Nephron progenitor cell (in vitro differentiated cells): Measurements from ENCODE around the gene HS6ST2.

Source experiments
- DNase-seq: peaks from one replicate; pipeline ENCODE4 v3.0.0; 2021
- H3K27ac Mint-ChIP-seq: 2 replicates; pipeline ENCODE4 v1.8.0; 2021; ENCODE audit warnings: mild to moderate bottlenecking, moderate library complexity, mixed read lengths
- H3K27me3 Mint-ChIP-seq: 2 replicates; pipeline ENCODE4 v1.8.0; 2021; ENCODE audit warnings: mild to moderate bottlenecking, low read depth, mixed read lengths; ENCODE audit not compliant: poor library complexity
- H3K36me3 Mint-ChIP-seq: 2 replicates; pipeline ENCODE4 v1.8.0; 2021; ENCODE audit warnings: low read depth, mixed read lengths
- H3K4me1 Mint-ChIP-seq: 2 replicates; pipeline ENCODE4 v1.8.0; 2021; ENCODE audit warnings: mixed read lengths
- H3K4me3 Mint-ChIP-seq: 2 replicates; pipeline ENCODE4 v1.8.0; 2021; ENCODE audit warnings: mild to moderate bottlenecking, moderate library complexity, mixed read lengths
- H3K9me3 Mint-ChIP-seq: 2 replicates; pipeline ENCODE4 v1.8.0; 2021; ENCODE audit warnings: mild to moderate bottlenecking, moderate library complexity, mixed read lengths
- TF ChIP-seq, protein P1 (sequence below): fragments of 200-600 bp; sonication (generic); IDR thresholded peaks from 2 replicates; pipeline ENCODE4 v1.5.0; 2021; ENCODE audit warnings: antibody characterized with exemption

Gene HS6ST2

DNA sequence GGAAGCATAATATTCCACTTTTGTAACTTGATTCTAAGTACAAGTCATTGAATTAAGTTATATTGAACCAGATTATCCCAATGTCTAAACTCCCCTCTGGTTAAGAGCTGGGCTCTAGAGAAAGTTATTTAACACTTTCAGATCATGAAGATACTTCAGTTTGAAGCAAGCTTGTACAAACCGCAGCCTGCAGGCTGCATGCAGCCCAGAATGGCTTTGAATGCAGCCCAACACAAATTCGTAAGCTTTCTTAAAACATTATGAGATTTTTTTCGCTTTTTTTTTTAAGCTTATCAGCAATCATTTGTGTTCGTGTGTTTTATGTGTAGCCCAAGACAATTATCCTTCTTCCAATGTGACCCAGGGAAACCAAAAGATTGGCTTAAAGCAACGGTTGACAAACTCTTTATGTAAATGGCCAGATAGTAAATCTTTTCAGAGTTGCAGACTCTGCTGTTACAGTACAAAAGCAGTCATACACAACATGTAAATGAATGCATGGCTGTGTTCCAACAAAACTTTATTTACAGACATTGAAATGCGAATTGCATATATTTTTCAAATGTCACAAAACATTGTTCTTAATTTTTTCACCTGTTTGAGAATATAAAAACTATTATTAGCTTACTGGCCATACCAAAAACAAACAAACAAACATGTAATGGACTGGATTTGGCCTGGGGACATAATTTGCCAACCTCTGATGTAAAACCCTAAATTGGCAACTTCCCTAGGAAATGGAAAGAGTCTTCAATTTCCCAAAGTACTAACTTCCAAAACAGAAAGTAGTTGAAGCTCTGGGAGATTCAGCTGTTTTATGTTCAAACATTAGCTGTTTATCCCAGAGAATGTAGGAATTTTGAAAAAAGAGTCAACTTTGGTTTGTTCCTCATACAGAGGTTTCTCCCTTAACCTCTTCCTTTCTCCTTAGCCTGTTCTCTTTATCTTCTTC is 268.5 kb downstream of the HS6ST2 start:
- H3K36me3 Mint-ChIP-seq, result no peaks in the 10 kb centered on the region
- TF ChIP-seq, protein P1, sequence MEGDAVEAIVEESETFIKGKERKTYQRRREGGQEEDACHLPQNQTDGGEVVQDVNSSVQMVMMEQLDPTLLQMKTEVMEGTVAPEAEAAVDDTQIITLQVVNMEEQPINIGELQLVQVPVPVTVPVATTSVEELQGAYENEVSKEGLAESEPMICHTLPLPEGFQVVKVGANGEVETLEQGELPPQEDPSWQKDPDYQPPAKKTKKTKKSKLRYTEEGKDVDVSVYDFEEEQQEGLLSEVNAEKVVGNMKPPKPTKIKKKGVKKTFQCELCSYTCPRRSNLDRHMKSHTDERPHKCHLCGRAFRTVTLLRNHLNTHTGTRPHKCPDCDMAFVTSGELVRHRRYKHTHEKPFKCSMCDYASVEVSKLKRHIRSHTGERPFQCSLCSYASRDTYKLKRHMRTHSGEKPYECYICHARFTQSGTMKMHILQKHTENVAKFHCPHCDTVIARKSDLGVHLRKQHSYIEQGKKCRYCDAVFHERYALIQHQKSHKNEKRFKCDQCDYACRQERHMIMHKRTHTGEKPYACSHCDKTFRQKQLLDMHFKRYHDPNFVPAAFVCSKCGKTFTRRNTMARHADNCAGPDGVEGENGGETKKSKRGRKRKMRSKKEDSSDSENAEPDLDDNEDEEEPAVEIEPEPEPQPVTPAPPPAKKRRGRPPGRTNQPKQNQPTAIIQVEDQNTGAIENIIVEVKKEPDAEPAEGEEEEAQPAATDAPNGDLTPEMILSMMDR, result no peak
- no peaks in the 10 kb centered on the region for H3K9me3 Mint-ChIP-seq
- H3K27ac Mint-ChIP-seq, result no peak overlapping the region
- H3K4me1 Mint-ChIP-seq, result peaks cover 28% of the 10 kb centered on the region
- DNase-seq, result no peak
- no peak overlapping the region for H3K4me3 Mint-ChIP-seq
- peaks cover 4% of the 10 kb centered on the region for H3K27me3 Mint-ChIP-seq

DNA sequence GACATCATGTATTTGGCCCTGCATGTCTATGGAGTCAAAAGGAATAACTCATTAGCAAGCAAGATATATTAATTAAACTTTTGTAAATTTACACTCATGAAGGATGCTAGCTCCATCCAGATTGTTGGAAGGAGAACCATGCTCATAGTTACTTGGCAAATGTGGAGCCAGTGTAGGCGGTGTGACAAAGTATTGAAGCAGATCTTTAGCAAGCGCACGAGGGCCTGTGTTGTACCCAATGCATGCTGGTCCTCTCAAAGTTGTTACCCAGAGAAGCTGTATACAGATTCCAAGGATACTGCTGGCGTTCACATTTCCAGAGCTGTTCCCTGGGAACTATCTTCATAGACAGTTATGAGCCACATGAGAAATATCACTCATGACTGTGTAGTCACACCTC is 273.2 kb downstream of the HS6ST2 start:
- Mint-ChIP-seq H3K4me1 (peaks cover 15% of the 10 kb centered on the region), H3K27me3 (peaks cover 10% of the 10 kb centered on the region), H3K36me3 (peaks cover 3% of the 10 kb centered on the region), H3K9me3 (peaks cover 3% of the 10 kb centered on the region), H3K4me3 (no peak overlapping the region), H3K27ac (no peak overlapping the region)
- no peak for DNase-seq
- TF ChIP-seq, protein P1, result no peak

DNA sequence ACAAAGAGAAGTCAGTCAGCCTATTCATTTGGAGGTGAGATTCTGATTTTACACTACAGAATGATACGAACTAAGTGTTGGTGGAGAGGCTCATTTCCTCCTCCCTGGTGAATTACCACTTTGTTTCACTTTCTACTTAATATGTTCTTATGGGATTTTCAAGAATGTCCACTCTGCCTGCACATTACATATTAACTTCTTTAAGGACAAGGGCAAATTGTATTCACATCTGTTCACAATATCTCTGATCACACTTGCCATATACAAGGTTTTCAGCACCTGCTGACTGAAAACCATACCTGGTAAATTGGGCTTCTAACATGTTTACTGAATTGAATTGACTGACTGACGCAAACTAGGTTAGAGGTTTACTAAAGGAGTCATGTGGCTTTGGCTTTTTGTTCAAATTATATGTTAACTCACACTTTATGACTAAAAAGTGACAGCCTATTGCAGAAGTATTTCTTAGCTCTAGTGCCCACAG is 281.2 kb downstream of the HS6ST2 start:
- peaks cover 18% of the 10 kb centered on the region for H3K9me3 Mint-ChIP-seq
- peaks cover 8% of the 10 kb centered on the region for H3K4me1 Mint-ChIP-seq
- H3K27me3 Mint-ChIP-seq, result peaks cover 9% of the 10 kb centered on the region
- no peak overlapping the region for H3K27ac Mint-ChIP-seq
- peaks cover 17% of the 10 kb centered on the region for H3K36me3 Mint-ChIP-seq
- TF ChIP-seq, protein P1, result no peak
- H3K4me3 Mint-ChIP-seq, result no peak overlapping the region
- DNase-seq, result no peak

DNA sequence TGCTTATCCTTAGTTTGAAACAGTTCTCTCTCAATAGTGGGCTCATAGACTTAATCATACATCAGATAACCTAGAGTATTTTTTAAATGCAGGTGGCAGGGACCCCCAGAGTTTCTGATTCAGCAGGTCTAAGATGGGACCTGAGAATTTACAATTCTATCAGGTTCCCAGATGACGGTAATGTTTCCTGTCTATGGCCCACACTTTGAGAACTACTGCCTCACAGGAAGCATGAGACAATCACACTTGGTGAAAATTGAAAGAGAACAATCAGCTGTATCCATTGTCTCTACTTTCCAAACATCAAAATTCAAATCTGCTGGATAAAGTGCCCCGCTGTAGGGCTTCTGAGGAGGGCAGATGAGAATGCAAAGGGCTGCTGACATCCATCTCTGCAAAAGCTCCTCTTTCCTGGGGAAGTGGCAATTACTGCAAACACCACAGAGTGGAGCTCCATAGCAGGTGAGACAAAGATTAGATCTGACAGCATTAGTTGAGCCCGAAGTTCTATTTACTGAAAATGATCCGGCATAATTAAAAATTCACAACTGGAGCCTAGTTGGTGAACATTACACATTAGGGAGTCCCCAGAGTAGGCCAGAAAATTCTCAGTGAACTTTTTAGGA is 281.8 kb downstream of the HS6ST2 start:
- peaks cover 8% of the 10 kb centered on the region for H3K4me1 Mint-ChIP-seq

DNA sequence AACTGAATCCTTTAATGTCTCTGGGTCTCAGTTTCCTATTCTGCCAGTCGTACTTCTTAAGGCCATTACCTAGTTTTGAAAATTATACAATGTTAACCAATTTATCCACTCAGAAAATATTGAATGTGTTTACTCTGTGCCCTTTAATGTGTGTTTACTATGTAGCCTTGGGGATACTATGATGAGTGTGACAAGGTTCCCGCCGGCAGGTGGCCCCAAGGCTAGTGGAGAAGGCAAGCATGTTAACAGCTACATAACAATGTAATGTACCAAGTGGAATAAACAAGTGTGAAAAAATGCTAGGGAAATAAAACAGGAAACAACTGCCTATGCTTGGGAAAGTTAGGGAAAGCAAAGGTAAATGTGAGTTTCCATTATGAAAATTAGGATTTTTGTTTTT is 282.3 kb downstream of the HS6ST2 start:
- no peak for DNase-seq
- peaks cover 17% of the 10 kb centered on the region for H3K36me3 Mint-ChIP-seq
- TF ChIP-seq, protein P1, result no peak
- H3K4me3 Mint-ChIP-seq, result no peak overlapping the region
- peaks cover 8% of the 10 kb centered on the region for H3K4me1 Mint-ChIP-seq
- peaks cover 6% of the 10 kb centered on the region for H3K27me3 Mint-ChIP-seq
- H3K9me3 Mint-ChIP-seq, result peaks cover 18% of the 10 kb centered on the region
- no peak overlapping the region for H3K27ac Mint-ChIP-seq

More for the DNA sequence above, 281.8 kb downstream of the HS6ST2 start:
- H3K36me3 Mint-ChIP-seq, result peaks cover 17% of the 10 kb centered on the region
- H3K27ac Mint-ChIP-seq, result no peak overlapping the region
- H3K4me3 Mint-ChIP-seq, result no peak overlapping the region
- peaks cover 6% of the 10 kb centered on the region for H3K27me3 Mint-ChIP-seq
- TF ChIP-seq, protein P1, result peak; percentile 24
- H3K9me3 Mint-ChIP-seq, result peaks cover 18% of the 10 kb centered on the region
- no peak for DNase-seq
